ENCODE data around the gene NOTCH4.

The NOTCH4 gene

DNA sequence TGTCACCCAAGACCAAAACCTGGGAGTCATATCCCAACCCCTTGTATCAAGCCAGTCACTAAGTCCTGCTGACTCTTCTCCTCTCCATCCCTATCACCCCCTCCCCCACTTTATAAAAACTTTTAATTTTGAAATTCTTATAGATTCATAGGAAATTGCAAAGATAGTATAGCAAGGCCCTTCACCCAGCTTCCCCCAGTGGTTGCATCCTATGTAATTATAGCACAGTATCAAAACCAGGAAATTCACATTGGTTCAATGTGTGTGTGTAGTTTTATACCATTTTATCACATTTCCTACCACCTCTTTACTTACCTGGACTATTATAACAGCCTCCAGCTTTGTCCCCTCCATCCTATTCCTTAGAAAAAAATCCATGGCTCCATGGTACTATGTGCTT lies 65.8 kb downstream of the NOTCH4 start:
- DNase-seq: no peak

DNA sequence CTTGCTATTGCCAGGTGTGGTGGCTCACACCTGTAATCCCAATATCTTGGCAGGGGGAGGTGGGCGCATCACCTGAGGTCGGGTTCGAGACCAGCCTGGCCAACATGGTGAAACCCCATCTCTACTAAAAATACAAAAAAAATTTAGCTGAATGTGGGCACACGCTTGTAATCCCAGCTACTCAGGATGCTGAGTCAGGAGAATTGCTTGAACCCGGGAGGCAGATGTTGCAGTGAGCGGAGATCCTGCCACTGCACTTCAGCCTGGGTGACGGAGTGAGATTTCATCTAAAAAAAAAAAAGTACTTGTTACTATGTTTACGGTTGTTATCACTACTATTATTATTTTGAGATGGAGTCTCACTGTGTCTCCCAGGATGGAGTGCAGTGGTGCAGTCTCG lies 67.0 kb downstream of the NOTCH4 start:
- no peak for DNase-seq

DNA sequence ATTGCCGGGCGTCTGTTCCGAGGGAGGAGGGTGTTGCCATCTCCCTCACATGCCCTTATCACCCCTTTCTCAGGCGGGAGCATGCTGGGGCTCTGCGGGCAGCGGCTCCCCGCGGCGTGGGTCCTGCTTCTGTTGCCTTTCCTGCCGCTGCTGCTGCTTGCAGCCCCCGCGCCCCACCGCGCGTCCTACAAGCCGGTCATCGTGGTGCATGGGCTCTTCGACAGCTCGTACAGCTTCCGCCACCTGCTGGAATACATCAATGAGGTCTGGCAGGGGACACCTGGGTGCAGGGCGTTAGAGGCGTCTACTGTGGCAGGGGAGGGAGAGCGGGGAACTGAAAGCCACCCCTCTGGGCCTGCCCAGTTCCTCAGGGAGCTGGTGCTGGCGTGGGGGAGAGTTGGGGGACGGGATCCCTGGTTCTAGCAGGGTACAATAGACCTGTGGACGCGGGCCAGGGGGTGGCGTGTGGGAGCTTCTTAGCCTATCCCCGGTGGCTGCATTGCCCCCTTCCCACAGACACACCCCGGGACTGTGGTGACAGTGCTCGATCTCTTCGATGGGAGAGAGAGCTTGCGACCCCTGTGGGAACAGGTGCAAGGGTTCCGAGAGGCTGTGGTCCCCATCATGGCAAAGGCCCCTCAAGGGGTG lies 69.2 kb downstream of the NOTCH4 start:
- peak; percentile 93 for DNase-seq

DNA sequence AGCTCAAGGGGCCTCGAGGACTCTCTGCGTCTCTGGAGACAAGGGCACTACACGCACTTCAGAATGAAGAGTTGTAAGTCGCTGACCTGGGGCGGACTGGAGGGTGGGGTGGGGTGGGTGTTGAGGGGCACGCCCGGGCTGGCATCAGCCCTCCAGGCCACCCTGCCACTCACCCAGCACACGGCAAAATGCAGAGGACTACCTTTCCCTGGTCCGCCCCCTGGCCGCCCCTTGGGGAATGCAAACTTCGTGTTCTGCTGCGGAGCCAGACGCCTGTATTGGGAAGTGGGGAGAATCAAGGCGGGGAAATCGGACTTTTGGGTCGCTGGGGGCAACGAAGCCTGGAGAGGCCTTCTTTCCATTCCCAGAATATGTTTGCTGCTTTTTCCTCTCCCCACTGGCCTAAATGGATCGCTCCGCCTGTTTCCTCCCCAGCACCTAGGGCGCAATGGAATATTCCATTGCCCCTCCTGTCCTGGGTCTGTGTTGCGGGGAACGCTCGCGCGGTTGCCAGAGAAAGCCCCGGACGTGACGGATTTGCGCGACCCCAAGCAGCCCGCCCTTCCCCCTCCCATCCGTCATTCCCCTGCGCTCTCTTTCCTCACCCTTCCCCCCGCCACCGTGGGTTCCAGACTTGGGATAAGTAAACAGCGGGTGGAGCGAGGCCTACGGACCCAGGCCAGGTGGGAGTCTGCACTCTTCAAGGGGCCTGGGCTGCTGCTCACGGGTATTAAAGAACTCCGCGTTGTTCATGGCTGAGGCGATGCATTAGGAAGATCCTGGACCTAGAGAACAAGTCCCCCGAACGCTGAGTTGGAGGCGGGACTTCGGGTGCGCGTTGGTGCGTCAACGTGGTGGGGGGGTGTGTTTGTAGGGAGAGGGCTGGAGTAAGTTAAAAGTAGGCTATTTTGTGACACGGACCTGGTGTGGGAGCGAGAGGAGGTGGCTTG lies 70.0 kb downstream of the NOTCH4 start, which contains the start of gene PPT2:
Gene PPT2, plus strand, starts transcription at position 578 of the 950 bp plus-strand sequence. CDS start 454 bp downstream, outside the sequence.
- peak; percentile 96 for DNase-seq

DNA sequence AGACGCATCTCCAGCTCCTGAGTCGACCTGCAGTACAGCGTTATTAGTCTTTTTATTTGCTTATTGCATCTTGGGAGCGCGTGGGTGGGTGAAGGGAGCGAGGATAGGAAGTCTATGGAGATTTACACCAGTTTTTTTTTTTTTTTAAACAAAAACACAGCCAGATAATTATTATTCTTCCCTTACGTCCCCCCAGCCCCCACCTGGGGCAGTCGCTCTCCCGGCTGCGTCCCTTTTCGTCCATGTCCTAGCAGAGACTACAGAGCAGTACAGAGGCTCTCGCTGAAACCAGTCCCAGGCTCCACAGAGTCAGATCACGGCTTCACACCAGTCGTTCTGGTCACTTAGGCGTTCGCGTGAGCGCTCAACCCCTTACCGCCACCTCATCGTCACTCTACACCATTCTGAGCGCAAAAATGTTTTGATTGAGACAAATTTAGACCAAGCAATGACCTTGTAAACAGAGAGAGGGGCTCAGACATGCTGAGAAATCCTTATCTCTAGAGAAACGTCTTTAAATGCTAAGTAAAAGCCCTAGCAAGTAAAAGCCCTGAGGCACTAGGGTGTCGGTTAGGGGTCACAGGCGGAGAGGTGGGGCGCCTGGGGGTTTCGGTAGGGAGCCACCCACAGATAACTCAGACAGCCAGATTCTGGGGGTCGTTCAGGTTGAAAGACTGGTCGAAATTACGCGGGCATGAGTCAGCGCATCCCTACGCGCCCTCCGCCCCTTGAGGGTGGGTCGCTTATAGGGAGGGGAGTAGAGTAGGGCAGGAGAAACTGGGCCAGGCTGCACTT lies 70.9 kb downstream of the NOTCH4 start:
- DNase-seq: peak; percentile 68

DNA sequence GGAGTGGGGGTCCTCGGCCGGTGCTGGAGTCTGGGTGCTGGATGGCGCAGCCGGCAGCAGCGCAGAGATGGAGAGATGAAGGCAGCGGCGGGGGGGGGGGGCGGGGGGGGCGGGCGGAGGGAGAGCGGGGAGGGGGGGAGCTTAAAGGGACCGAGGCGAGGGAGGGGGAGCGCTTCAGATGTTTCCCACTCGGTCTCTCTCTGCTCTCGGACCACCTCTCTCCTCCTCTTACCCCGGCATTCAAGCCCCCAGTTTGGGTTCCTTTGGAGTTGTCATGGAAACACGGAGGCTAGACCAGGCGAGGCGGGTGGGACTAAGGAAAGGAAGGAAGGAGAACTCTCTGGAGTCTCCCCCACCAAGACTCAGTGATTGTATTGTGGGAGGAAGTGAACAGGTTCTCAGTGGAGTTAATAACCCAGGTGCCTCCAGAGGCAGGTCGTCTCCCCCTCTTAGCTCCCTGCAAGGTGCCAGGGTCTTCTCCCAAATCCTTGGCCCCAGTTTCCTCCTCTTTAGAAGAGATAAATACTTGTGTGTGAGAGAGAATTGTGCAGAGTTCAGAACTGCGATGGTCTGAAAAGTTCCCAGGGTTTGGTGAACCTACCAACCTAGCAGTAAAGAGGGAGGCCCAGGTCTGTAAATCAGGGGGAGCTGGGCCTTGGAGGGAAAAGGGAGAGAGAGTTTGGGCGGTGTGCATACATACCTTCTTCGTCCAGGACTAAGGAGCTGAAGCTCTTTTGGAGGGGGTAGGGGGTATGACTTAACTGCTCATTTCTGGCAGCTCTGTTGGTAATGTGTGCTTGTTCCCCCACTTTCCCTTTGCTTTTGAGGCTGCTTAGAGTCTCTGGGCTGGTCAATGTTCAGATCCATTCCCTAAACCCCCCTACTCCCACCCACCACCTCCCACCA lies 71.8 kb downstream of the NOTCH4 start, which contains the start of gene PRRT1:
Gene PRRT1, minus strand, starts transcription at position 77 of the 906 bp plus-strand sequence. CDS start 112 bp downstream, outside the sequence.
- peak; percentile 42 for DNase-seq

DNA sequence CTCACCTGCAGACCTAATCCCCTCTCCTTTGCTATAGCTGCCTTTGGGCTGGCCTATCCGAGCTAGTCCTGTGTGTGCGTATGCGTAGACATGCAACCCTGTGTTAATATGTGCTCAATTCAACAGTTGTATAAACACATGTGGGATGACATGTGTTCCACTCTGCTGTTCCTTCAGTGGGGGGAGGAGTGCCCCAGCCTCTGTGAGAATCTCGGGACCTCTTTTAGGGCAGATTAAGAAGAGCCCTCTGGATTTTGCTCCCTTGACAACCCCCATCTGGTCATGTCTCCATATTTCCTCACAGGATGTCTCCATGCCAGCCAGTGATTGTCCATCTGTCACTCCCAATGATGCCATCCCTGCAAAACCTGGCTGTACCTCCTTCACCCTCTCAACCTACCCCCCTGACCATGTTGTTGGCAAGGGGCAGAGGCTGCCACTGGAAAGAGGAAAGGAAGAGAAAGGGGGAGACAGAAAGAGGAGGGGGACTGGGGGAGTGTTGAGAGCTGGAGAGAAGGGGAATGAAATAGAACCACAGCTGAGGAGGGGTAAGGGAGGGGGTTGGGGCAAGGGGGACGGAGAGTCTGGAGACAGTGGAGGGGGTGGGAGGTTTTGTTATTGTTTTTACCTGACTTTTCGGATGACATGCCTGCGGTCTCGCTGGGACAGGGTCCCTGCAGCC lies 72.5 kb downstream of the NOTCH4 start:
- peak; percentile 72 for DNase-seq

DNA sequence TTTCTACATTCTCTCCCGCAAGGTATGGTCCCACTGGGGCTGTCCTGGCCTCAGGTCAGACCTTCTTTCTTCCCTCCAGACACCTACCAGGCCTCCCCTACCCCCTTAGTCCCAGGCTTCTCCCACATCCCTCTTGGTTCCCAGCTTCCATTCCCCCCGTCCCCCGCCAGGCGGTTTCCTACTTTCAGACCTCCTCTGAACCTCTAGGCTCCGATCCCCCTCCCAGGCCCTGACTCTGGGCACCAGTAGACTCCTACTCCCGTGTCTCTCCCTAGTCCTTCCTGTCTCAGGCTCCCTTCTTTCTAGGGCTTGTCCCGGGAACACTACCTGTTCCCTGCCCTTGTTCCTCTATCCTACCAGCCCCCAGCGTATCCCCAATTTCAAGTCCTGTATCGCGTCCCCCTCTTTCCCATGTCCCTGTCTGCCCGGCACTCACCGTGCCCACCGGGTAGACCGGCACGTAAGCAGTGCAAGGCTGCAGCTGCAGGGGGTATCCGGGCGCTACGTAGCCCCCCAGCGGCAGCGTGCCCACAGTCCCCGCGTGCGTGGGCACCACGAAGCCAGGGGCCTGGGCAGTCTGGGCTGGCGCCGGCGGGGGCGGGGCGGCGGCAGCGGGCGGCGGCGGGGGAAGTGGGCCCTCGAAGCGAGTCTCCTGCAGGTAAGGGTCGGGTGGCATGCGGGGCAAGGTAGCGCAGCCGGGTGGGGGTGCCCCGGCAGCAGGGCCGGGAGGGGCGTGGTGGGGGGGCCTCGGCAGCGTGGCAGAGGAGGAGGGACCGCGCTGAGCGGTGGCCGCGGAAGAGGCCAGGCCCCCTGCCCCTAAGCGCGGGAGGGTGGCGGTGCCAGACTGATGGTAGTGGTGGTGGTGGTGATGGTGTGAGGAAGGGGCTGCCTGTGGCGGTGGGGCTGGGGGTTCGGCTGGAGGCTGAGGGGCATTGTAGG lies 73.7 kb downstream of the NOTCH4 start:
- DNase-seq: peak; percentile 21

DNA sequence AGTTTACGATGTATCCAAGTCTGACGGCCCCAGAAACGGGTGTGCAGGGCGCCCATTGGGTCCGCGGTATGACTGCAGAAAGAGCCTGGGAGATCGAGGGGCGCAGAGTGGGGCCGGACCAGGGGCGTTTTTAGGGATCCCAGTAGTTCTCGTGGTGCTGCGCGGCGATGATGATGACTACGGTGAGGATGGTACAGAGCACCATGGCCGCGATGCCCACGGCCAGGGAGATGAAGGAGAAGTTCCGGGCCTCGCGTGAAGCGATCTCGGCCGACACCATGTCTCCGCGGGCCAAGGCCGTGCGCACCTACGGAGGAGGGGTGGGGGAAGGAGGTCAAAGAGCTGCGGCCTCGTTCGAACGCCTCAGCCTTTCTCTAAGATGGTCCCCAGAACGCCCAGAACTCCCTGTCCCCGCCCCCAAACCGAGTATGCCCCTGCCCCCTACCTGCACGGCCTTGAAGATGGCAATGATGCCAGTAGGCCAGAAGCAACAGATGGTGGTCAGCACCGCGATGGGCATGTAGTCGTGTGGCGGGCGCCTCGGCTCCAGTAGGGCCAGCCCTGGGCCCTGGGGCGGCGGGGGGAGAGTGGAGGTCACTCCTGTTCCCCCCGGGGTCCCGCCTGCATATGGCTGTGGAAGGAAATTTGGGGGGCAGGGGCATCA lies 74.6 kb downstream of the NOTCH4 start:
- DNase-seq: no peak

DNA sequence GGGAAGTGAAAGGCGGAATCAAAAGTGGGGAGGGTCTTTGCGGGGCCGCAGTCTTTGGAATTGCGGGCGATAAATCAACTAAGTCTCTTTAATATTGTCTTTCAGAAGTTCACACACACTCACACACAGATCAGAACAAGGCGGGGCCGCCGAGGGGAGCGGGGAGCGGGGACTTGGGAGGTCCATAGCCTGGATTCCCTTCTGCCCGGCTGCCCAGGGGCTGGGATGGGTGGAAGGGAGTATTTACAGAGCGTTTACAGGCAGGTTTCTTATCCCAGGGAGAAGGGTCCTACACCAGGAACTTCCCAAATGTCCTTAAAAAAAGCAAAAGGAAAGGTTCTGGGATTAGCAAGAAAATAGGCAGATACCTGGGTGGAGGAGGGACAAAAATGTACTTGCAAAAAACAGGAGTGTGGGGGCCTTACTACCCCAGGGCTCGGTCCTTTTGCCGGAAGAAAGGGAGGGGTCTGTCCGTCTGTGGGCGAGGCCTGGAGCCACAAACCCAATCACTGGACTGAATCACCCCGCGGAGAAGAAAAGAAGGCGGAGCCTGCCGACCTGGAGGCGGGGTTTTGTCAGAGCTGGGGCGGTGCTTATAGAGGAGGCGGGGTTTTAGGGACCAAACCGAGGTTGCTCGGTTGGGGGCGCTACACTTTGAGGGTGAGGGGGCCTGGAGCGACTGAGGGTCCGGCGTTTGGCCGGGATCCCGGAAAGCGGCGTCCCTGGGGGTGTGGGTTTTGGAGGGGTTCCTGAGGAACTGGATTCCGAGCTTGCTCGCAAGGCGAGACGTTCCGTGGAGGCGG lies 75.4 kb downstream of the NOTCH4 start:
- DNase-seq: no peak

DNA sequence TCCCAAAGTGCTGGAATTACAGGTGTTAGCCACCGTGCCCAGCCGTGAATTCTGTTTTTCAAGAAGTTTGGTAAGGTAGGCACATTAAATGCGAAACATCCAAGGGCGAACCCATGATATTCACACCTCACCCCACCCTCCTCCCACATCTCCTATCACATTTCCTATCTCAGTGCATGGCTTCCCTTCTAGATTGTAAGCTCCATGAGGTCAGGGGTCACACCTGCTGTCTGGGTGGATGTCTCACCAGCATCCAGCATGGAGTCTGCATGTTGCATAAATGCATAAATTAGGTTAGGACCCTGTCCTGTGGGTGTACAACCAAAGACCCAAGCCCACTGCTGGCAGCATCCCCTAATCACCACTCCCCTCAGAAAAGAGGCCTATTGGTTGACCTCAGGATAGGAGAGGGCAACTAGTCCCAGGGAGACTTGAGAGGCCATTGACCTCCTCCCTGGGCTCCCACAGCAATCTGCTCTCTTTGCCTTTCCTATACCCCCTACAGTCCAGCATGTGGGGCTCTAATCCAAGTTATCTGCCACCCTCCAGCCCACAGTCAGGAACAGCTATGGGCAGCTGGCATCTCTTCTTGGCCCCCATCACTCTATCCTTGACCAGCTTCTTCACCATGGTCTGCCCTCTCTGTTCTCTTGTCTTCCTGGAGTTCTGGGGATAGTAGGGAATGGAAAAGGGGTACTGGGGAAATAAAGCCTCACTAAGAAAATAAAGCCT lies 76.3 kb downstream of the NOTCH4 start:
- DNase-seq: no peak

DNA sequence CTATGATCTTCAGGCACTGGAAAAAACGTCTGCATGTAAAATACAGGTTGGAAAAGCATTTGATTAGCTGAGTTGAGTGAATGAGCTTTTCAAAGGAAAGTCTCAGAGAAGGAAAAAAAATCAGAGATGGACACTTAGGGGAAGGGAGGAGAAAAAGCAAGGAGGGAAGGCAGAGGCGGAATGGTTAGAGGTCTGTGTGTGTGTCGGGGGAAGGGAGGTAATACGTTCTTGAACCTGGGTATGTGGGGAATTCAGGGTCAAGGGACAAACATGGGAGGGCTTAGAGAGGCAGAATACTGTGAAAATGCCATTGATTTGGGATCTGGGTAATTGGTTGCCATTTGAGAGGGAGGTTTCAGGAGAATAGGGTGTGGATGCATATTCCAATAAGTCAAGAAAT lies 77.2 kb downstream of the NOTCH4 start:
- DNase-seq: no peak

DNA sequence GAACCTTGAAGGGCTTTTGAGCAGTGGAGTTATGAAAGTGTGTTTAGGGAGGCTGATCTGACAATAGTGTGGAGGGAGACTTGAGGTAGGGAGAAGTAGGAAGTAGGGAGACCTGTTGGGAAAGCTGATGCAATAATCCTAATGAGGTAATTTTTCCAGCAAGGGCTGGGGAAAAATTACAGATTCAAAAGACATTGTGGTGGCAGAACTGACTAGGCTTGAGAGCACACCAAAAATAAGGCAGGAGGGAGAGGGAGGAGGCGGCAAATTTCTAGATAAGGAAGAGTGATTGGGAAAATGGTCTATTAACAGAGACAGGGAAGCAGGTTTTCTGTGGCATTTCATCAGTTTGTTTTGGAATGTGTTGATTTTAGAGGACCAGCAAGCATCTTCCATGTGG lies 77.6 kb downstream of the NOTCH4 start:
- peak; percentile 29 for DNase-seq

Data from NCI-H69 (cell line).